AG04449 (cell line): Measurements from ENCODE around the gene STING1.

Experiments
- CTCF ChIA-PET: fragments of 350-600 bp; formaldehyde crosslinking; extraction: SDS; loops from one replicate; lab custom pipeline; 2021; ENCODE audit warnings: antibody characterized with exemption; lab: Yijun Ruan, JAX
- POLR2A ChIA-PET: fragments of 400-600, 350-600 bp; formaldehyde crosslinking; extraction: SDS; loops from one replicate; lab custom pipeline; 2020; ENCODE audit warnings: antibody characterized with exemption, inconsistent platforms; lab: Yijun Ruan, JAX
- DNase-seq: peaks from one replicate; pipeline ENCODE4 v3.0.0-alpha.2; 2010; ENCODE audit warnings: low read depth, low spot score
- H3K4me3 ChIP-seq: 2 replicates; pipeline ENCODE4 v1.5.1; 2011; ENCODE audit warnings: low read depth, mild to moderate bottlenecking, control low read depth, low read length
- CTCF ChIP-seq: IDR thresholded peaks from one replicate; pipeline ENCODE4 v1.5.1; 2011; ENCODE audit warnings: mild to moderate bottlenecking, moderate library complexity, low read length, control low read depth, inconsistent platforms; ENCODE audit not compliant: insufficient read depth; ENCODE audit errors: missing control alignments

Gene STING1

GRCh38 chr5:139462586-139463276 lies 19.8 kb downstream of the STING1 start, which contains the start of gene ECSCR:
Gene ECSCR, minus strand, starts transcription at chr5:139462743. Its CDS starts 73 bp downstream, at chr5:139462670.
- ChIA-PET POLR2A (no interaction called here), CTCF (interaction anchor here (0.5 to 1.6 kb wide), 3 partner anchors 10 to 158 kb away, joined by 3 to 4 read pairs (median 3); partner anchors contain the start of gene STING1)
- no peak within 1 kb of the TSS for H3K4me3 ChIP-seq
- no peak for DNase-seq
- no peak for TF ChIP-seq CTCF

GRCh38 chr5:139461698-139462097 lies 20.9 kb downstream of the STING1 start:
- ChIA-PET POLR2A (no interaction called here), CTCF (interaction anchor here (1.4 to 1.6 kb wide), 2 partner anchors 16 to 21 kb away, joined by 3 to 4 read pairs; partner anchors contain the start of gene STING1)
- DNase-seq, result no peak
- TF ChIP-seq CTCF, result no peak
- H3K4me3 ChIP-seq, result no peak overlapping the region

- no peak for DNase-seq
- ChIA-PET POLR2A (no interaction called here), CTCF (interaction anchor here (1.4 to 1.6 kb wide), 2 partner anchors 17 to 21 kb away, joined by 3 to 4 read pairs; partner anchors contain the start of gene STING1)
- H3K4me3 ChIP-seq, result no peak overlapping the region
- TF ChIP-seq CTCF, result no peak
Observed at GRCh38 chr5:139461176-139461575, 21.4 kb downstream of the STING1 start.

GRCh38 chr5:139460455-139460854 lies 22.1 kb downstream of the STING1 start:
- CTCF ChIA-PET, result interaction anchor here (1.1 to 3.4 kb wide), 2 partner anchors 10 to 53 kb away, joined by 3 to 10 read pairs; partner anchors contain the start of gene SMIM33
- no peak for DNase-seq
- POLR2A ChIA-PET, result no interaction called here
- H3K4me3 ChIP-seq, result no peak overlapping the region
- no peak for TF ChIP-seq CTCF

GRCh38 chr5:139459451-139459934 lies 23.1 kb downstream of the STING1 start:
- POLR2A ChIA-PET, result no interaction called here
- TF ChIP-seq CTCF, result no peak
- H3K4me3 ChIP-seq, result no peak overlapping the region
- CTCF ChIA-PET, result interaction anchor here (3.4 kb wide), 1 partner anchor 54 kb away, joined by 10 read pairs; no protein-coding TSS in a partner anchor
- no peak for DNase-seq
